ENCODE results near the gene NYAP2.

Gene NYAP2

DNA sequence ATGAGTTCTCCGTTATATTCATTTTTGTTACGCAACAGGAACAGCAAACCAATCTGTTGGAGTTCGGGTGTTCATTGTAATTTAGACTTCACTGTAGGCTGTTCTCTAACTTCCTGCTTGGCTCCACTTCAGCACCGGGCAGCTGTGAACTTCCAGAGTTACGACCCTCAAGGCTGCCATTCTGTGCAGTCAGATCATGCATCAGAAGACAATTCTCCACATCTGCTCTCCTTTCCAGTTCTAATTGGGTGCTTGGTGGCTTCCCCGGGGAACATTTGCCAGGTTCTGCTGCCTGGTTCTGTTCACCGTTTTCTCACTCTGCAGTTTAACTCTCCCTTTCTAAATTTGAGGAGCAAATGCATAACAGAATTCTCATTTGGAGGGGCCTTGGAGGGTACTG is 237.7 kb downstream of the NYAP2 start:
- no peak for DNase-seq

DNA sequence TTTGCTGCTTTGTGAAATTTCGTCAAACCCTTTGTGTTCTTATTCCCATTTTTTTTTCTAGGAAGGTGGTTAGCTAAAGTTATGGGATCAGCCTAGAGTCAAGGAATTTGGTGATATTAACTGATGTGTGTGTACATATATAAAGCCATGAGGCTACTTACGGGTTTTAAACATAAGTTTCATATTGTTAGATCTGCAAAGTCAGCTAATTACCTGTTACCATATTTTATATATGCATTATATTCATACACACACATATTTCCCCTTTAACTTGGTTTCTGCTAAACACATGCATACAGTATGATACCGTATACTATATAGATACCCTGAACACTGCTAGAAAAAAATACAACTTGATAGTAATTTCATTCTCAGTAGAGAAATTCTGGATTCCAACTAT is 241.0 kb downstream of the NYAP2 start:
- no peak for DNase-seq

DNA sequence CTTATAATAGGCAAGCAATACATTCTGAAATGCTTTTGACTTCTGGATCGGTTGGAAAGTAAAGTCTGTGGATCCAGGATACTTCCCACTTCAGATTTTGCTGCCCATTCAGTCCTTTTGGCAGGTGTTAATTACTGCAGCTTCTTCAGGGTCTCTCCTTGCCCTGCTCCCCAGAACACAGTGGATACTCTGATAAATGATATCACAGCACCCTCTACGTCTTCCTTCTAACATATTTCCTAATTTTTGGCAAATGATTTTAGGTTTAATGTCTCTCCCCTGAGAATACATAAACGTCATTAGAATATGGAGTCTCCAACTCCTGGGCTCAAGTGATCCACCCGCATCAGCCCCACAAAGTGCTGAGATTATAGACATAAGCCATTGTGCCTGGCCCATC is 249.8 kb downstream of the NYAP2 start:
- DNase-seq, result no peak

DNA sequence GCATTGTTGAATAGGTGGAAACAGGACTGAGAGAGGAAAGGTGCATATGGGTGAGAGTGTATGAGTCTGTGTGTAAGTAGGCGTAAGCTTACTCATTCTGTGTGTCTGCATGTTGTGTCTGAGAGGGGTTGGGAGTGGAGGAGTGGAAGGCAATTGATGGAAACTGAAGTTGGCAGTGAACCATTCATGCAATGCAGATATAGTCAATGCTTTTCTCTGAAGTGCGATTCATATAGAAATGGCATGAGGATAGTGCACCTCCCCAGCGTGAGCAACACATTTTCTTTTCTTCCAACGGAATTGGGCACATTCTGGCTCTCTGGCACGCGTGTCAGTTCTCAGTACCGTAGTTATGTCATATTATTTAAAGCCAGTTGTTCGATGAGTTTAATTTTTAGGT is 250.5 kb downstream of the NYAP2 start:
- DNase-seq, result no peak

DNA sequence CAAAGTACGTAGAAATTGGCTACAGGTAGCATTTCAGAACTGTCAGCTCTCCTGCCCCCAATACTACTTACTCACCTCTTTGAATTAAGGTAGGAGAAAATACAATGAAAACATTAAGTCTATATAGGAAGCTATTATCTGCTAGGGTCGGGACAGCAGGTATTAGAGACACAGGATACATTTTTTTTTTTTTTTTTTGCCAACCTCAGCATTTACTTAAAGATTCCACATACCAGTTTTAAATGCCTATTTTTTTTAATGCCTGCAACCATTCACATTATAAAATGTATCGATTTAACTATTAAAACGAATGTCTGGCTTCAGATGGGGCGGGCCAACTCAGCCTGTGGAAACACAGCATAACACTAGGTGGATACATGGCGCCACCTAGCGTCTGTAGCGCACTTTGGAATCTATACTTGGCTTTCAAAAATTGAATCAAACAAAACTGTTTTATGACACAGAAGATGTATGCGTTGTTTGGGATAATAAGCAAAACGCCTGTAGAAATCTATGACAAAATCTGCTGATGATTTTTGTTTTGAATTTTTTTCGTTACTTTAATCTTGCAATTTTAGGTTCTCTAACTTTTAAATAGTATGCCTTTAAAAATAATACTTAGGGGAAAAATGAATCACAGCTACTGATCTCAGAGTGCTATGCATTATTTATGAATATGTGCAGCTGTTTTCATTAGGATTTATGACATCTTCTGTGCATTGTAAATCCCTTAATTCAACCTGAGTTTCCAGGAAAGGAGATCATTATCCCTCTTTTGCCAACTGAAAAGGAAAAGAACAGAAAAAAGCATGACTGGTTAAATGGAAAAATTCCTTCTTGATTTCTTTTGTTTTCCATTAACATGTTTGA is 261.0 kb downstream of the NYAP2 start:
- peak; percentile 75 for DNase-seq

DNA sequence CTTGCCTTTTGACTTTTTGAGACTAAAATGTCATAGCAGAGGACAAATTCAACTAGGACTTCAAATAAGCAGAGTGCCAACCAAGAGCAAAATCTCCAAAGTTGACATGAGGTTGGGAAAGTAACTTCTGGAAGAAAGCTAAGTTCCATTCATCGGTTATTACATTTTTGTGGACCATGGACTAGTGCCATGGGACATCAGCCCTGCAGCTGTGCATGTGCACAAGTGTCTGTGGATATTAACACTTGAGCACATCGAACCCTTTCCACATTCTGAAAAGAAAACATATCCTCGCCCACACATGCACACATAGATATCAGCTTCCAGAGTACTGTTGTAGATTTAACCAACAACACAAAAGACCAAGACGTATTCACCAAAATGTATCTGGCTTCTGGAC is 262.6 kb downstream of the NYAP2 start:
- DNase-seq, result no peak

DNA sequence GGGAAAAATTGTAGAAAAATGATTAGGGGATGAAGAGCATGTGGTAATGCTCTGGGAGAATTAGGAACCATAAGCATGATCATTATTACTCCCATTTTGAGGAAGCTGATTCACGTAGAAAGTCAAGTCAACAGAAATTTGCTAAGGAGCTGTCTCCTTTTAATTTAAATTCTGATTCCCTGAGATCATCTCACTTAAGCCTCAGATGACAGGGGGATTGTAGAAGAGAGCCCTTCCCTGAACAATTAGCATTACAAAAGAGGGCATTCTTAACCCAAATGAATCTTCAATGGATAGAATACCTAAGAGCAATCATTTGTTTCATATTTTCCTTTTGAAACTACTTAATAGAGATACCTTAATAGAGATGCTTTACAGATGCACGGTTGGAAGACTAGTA is 267.9 kb downstream of the NYAP2 start:
- no peak for DNase-seq

DNA sequence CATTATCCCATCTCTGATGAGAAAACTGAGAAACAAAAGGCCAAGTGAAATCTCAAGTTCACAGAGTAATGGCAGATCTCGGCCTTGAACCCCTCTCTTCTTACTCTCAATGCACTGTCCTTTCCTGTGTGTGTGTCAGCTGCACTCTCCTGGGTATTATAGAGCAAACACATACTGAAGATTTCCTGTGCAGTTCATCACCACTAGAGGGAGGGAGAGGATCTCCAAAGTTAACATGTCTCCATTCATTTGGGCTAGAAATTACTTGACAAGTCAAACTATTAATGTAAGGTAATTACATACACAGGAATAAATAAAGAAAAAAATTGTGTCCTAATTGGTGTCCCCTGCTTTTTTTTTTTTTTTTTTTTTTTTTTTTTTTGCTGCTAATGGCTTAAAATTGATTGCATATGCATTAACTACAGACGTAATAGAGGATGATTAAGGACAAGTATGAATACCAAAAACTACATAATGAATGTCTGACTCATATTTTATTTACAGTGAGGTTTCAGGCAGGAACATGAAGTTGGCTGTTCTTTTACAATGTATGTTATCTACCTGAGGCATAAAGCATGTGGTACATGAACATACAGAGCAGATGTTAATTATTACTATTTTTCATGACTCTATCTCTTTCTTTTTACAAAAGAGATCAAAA is 269.2 kb downstream of the NYAP2 start:
- DNase-seq, result no peak

DNA sequence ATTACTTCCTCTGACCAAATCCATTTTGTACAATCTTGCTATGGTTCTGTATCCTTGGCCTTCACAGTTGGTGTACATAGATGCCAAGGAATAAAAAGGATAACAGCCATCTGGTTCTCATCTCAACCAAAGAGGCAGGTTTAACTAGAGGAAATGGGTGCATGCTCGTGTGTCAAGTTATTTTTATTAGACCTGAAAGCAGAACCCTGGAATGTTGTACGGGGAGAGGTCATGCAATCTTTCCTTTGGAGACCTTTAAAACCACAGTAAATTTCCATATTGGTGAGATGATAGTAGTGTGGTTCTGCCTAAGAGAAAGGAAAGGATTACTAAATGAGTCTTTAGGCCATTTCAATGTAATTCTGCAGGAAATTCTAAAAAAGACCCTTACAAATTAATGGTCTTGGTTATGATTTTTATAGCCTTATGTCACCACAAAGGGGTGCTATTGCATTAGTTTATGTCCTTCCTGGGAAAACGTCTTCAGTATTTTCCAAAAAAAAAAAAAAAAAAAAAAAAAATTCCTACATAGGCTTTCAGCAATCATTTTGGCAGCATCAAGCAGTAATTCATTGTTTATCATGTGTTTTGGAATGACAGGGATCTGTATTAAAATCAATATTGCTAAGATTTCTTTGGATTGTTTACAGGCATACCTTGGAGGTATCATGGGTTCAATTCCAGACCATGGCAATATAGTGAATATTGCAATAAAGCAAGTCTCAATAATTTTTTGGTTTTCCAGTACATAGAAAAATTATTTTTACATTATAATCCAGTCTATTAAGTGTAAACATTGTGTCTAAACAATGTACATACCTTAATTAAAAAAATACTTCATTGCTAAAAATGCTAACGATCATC is 270.8 kb downstream of the NYAP2 start:
- DNase-seq, result no peak

DNA sequence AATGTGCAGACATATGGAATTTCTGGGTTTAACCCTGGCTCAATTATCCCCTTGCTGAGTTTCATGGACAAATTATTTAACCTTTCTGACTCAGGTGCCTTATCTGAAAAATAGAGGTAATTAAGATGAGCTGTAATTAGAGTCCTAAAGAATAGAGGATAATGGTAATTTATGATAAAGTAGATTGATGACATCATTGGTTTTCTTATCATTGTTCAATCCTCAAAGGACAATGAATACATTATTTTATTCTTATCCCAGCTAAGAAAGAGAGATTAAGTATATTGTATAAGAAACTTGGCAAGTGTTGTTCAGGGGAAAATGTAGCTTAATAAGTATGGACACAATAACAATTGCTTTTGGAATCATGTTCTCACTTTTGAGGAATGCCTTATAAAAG is 279.3 kb downstream of the NYAP2 start:
- no peak for DNase-seq

DNA sequence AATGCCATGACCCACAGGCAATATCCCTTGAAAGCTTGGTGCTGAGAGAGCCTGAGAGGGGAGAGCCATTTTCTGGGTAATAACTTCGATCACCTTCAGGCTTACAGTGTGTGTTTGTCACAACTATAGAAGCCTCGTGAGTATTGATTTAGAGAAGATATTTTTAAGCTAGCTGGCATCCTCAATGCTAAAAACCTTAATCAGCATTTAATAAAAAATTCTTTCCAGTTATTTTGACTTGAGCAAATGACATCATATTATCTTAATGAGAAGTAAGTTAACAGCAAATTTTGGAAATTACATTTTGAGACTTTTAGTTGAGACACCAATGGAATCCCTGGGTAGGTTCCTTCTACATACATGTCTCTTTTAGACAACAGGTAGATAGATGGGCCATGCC is 283.7 kb downstream of the NYAP2 start:
- no peak for DNase-seq

DNA sequence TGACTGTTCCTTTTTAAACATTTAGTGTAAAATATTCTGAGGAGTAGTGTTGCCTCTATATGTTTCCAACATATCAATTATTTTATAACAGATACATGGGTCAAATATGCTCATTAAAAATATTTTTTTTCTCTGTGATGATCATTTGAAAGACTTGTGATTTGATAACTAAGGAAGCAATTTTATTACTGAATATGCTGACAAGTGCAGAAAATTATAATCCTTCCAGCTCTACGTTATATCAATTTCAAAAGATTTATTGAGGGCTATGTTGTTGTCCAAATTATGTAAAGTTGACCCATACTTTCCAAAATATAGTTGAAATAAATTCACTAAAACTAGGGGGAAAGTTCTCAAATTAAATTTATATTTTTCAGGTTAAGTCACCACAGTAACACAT is 290.6 kb downstream of the NYAP2 start:
- no peak for DNase-seq

DNA sequence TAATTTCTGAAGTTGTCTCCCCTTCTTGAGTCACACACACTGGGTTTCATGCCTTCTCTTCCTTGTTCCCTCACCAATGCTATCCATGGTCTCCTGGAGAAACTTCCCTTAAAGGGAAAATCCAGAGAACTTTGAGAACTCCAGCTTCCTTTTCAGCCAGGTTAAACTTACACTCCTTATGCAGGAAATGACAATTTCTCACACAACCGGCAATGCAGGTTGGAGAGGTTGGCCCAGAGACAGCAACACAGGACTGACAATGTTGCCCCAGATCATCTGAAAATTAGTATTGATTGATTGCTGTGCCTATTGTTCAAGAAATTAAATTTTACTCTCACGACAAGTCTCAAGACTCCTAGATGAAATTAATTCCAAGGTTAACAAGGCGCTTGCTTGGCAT is 292.2 kb downstream of the NYAP2 start:
- no peak for DNase-seq

DNA sequence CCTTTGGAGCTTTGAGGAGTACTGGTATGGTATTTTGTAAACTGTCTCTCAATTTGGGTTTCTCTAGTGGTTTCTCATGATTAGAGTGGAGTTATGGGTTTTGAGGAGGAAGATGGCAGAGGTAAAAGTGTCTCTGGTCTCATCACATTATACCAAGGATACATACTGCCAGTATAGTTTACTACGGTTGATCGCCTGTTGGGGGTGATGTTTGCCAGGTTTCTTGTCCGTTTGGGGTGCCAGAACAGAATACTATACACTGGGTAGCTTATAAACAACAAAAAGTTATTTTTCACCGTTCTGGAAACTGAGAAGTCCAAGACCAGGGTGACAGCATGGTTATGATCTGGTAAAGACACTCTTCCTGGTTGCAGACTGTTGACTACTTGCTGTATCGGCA is 293.7 kb downstream of the NYAP2 start:
- no peak for DNase-seq

DNA sequence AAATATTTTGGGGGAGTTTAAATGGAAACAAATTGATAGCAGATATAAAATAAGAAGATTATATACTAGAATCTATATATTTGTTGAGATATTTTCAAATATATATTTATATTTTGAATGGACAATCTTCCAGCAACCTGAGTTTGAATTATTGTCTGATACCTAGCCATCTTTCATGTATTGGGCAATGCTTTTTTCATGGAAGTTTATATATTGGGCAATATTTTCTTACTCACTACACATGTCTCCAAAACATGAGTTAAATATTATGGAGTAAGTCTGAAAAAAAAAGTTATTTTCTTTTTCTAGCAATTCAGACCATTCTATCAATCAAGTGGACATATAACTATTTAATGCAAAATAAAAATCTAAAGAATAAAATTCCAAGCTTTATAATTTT is 295.2 kb downstream of the NYAP2 start:
- DNase-seq, result no peak

DNA sequence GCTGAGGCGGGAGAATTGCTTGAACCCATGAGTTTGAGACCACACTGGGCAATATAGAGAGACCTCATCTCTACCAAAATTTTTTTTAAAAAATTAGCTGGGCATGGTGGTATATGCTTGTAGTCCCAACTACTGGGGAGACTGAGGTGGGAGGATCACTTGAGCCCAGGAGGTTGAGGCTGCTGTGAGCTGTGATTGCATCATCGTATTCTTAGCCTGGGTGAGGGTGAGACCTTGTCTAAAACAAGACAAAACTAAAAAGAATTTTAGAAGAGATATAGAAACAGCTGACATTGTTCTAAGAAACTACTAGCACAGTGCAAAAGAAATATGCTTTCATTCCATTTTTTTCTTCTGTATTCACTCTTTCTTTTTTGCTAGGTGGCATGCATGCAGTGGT is 298.4 kb downstream of the NYAP2 start:
- DNase-seq, result no peak
